SK-N-SH (cell line): ENCODE measurements around the gene CACNA2D3. TPM values are rescaled to one million over a fixed set of nuclear protein-coding genes. Genes with fewer than 3 reads are reported as not detected.

Experiments used
- CTCF ChIA-PET: fragments of 300-600, 350-600 bp; formaldehyde crosslinking; extraction: SDS; loops from one replicate; lab custom pipeline; 2021; lab: Yijun Ruan, JAX
- POLR2A ChIA-PET: fragments of 350-600 bp; sonication (Branson Sonifier 250); formaldehyde crosslinking; extraction: SDS; loops from one replicate; lab custom pipeline; 2020; ENCODE audit warnings: antibody characterized with exemption, inconsistent platforms; lab: Yijun Ruan, JAX
- DNase-seq: peaks from one replicate; pipeline ENCODE4 v3.0.0; 2012
- H2AFZ ChIP-seq: fragments of 200-600 bp; sonication (generic); 2 replicates; pipeline ENCODE4 v1.8.1; 2016; ENCODE audit warnings: antibody characterized with exemption, mild to moderate bottlenecking, low read depth
- H3F3A ChIP-seq: fragments of 200-600 bp; sonication (generic); replicated peaks from 2 replicates; pipeline ENCODE3; 2016; ENCODE audit warnings: antibody characterized with exemption, mild to moderate bottlenecking; ENCODE audit not compliant: insufficient read depth
- H3K27ac ChIP-seq, 2 experiments: fragments of 200-500 bp in 1 of 2; fragments of 200-600 bp in 1 of 2; sonication (Bioruptor generic) in 1 of 2; sonication (generic), shearing (Covaris generic) in 1 of 2; 2 replicates each; pipeline versions ENCODE4 v1.5.1 to v1.6.1; 2014 to 2016; ENCODE audit warnings: low read depth in 2 of 2, inconsistent platforms in 1 of 2, low read length in 1 of 2, mild to moderate bottlenecking in 1 of 2, mixed read lengths in 1 of 2
- H3K27me3 ChIP-seq: fragments of 200-600 bp; sonication (generic), shearing (Covaris generic); 2 replicates; pipeline ENCODE4 v1.6.1; 2016; ENCODE audit warnings: mixed run types; ENCODE audit not compliant: insufficient read depth
- H3K36me3 ChIP-seq, 2 experiments: fragments of 200-500 bp in 1 of 2; fragments of 200-600 bp in 1 of 2; sonication (Bioruptor generic) in 1 of 2; sonication (generic) in 1 of 2; replicated peaks in 1 of 2; 2 replicates each; pipeline versions ENCODE3 to v1.5.1; 2014 to 2016; ENCODE audit warnings: low read length in 1 of 2, mild to moderate bottlenecking in 1 of 2; ENCODE audit not compliant: insufficient read depth in 2 of 2, control insufficient read depth in 1 of 2
- H3K4me1 ChIP-seq, 2 experiments: fragments of 200-500 bp in 1 of 2; fragments of 200-600 bp in 1 of 2; sonication (Bioruptor generic) in 1 of 2; sonication (generic), shearing (Covaris generic) in 1 of 2; 2 replicates each; pipeline versions ENCODE4 v1.5.1 to v1.6.1; 2014 to 2016; ENCODE audit warnings: low read depth in 1 of 2, low read length in 1 of 2, mixed run types in 1 of 2; ENCODE audit not compliant: insufficient read depth in 2 of 2, control insufficient read depth in 1 of 2
- H3K4me2 ChIP-seq: fragments of 200-600 bp; sonication (generic), shearing (Covaris generic); 2 replicates; pipeline ENCODE4 v1.6.1; 2017; ENCODE audit warnings: mixed run types
- H3K4me3 ChIP-seq, 2 experiments: fragments of 200-500 bp in 1 of 2; fragments of 200-600 bp in 1 of 2; sonication (Bioruptor generic) in 1 of 2; sonication (generic), shearing (Covaris generic) in 1 of 2; 2 replicates each; pipeline versions ENCODE4 v1.5.1 to v1.8.1; 2014 to 2016; ENCODE audit warnings: low read depth in 2 of 2, inconsistent platforms in 1 of 2, low read length in 1 of 2, mild to moderate bottlenecking in 1 of 2, mixed read lengths in 1 of 2, moderate library complexity in 1 of 2
- H3K79me2 ChIP-seq: fragments of 200-600 bp; sonication (generic); 2 replicates; pipeline ENCODE4 v1.8.1; 2017; ENCODE audit warnings: mild to moderate bottlenecking; ENCODE audit not compliant: insufficient read depth
- H3K9ac ChIP-seq: fragments of 200-600 bp; sonication (generic); 2 replicates; pipeline ENCODE4 v1.6.1; 2017; ENCODE audit warnings: mixed run types
- H3K9me2 ChIP-seq: fragments of 200-600 bp; sonication (generic); 2 replicates; pipeline ENCODE4 v1.6.1; 2017; ENCODE audit warnings: mixed run types
- H3K9me3 ChIP-seq: fragments of 200-600 bp; sonication (generic); 2 replicates; pipeline ENCODE4 v1.6.1; 2017; ENCODE audit warnings: mixed run types, mild to moderate bottlenecking, moderate library complexity
- H4K20me1 ChIP-seq: fragments of 200-600 bp; sonication (generic); 2 replicates; pipeline ENCODE4 v1.6.1; 2017; ENCODE audit warnings: mild to moderate bottlenecking, mixed run types; ENCODE audit not compliant: insufficient read depth
- CHD2 ChIP-seq: fragments of 150-350 bp; IDR thresholded peaks from 2 replicates; pipeline ENCODE4 v1.6.1; 2018; ENCODE audit warnings: low read length; ENCODE audit not compliant: partially characterized antibody
- ELF1 ChIP-seq: IDR thresholded peaks from 2 replicates; pipeline ENCODE4 v1.4.0; 2012
- EP300 ChIP-seq, 2 experiments: IDR thresholded peaks; 2 replicates each; pipeline versions ENCODE4 v1.4.0 to v1.6.1; 2012; ENCODE audit warnings: borderline replicate concordance in 1 of 2, low read depth in 1 of 2, low read length in 1 of 2
- FOXJ3 ChIP-seq: sonication (generic); formaldehyde crosslinking; IDR thresholded peaks from 2 replicates; pipeline ENCODE4 v1.5.1; 2020; ENCODE audit warnings: mild to moderate bottlenecking, missing genetic modification reagents
- JUND ChIP-seq: IDR thresholded peaks from 2 replicates; pipeline ENCODE4 v1.4.0; 2012
- MXI1 ChIP-seq: IDR thresholded peaks from 2 replicates; pipeline ENCODE4 v1.6.1; 2012; ENCODE audit warnings: mild to moderate bottlenecking, low read depth, low read length, improper control_type of control experiment
- NFIC ChIP-seq: IDR thresholded peaks from 2 replicates; pipeline ENCODE4 v1.4.0; 2012; ENCODE audit warnings: borderline replicate concordance
- POLR2AphosphoS5 ChIP-seq: IDR thresholded peaks from 2 replicates; pipeline ENCODE4 v1.6.1; 2012; ENCODE audit warnings: low read depth, low read length
- RAD21 ChIP-seq: IDR thresholded peaks from 2 replicates; pipeline ENCODE4 v1.6.1; 2012; ENCODE audit warnings: mild to moderate bottlenecking, low read length
- RCOR1 ChIP-seq: fragments of 150-350 bp; IDR thresholded peaks from 2 replicates; pipeline ENCODE4 v1.6.1; 2017; ENCODE audit warnings: antibody characterized with exemption, low read length
- RFX5 ChIP-seq: IDR thresholded peaks from 2 replicates; pipeline ENCODE4 v1.6.1; 2012; ENCODE audit warnings: mild to moderate bottlenecking, improper control_type of control experiment, low read length
- RXRA ChIP-seq: IDR thresholded peaks from 2 replicates; pipeline ENCODE4 v1.4.0; 2012; ENCODE audit warnings: low read depth, mild to moderate bottlenecking, borderline replicate concordance
- SIN3A ChIP-seq: IDR thresholded peaks from 2 replicates; pipeline ENCODE4 v1.6.1; 2012; ENCODE audit warnings: low read depth, mild to moderate bottlenecking, low read length, moderate library complexity, borderline replicate concordance
- TAF1 ChIP-seq: IDR thresholded peaks from 2 replicates; pipeline ENCODE4 v1.6.1; 2012; ENCODE audit warnings: low read depth, mild to moderate bottlenecking, low read length, moderate library complexity, borderline replicate concordance
- TCF12 ChIP-seq: IDR thresholded peaks from 2 replicates; pipeline ENCODE4 v1.4.0; 2012
- YY1 ChIP-seq: IDR thresholded peaks from 2 replicates; pipeline ENCODE4 v1.4.0; 2012; ENCODE audit warnings: low read depth, mild to moderate bottlenecking
- WGBS: methylation state at CpG from one replicate; pipeline ENCODE4 v1.1.6; 2017; ENCODE audit warnings: low lambda C conversion rate; 5-methylcytosine and 5-hydroxymethylcytosine counted together
- polyA plus RNA-seq, 3 experiments: library from polyadenylated mRNA; depleted of rRNA; stranded (reverse); fragments of >200 nt; gene quantifications; 2 replicates each; pipeline ENCODE4 v1.2.3, GENCODE V29; 2012
- TF ChIP-seq, protein P1 (sequence below): fragments of 150-350 bp; IDR thresholded peaks from 2 replicates; pipeline ENCODE4 v1.6.1; 2016; ENCODE audit warnings: mild to moderate bottlenecking, low read depth, low read length
- TF ChIP-seq, protein P2 (sequence below): fragments of 200-600 bp; sonication (generic); IDR thresholded peaks from 2 replicates; pipeline ENCODE4 v1.6.1; 2017; ENCODE audit warnings: antibody characterized with exemption, mild to moderate bottlenecking, moderate library complexity
- TF ChIP-seq, protein P3 (sequence below): fragments of 150-350 bp; IDR thresholded peaks from 2 replicates; pipeline ENCODE4 v1.6.1; 2017; ENCODE audit warnings: antibody characterized with exemption, low read length, low read depth, borderline replicate concordance

Gene CACNA2D3
- polyA plus RNA-seq, 1 of the 3 experiments (the other 2 are of a cell fraction) = 0.15 TPM

DNA sequence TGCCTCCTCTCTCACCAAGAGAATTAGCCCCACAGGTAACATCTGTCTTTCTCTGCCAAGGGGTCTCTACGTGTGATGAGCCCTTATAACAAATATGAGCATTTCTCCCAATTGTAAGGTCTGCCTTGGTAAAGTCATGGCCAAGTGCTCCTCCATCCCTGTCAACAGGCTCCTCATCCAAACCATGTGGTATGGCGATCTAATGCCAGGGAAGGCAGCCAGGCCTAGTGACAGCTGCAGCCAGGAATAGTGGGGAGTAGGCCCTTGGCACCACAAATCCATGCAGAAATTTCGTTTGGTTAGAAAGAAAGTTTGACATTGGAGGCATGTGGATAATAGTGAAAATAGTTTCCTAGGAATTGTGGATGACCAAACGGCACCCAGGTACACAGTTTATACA lies 810.3 kb downstream of the CACNA2D3 start (continued):
- TF ChIP-seq TAF1 = no peak
- no peak for TF ChIP-seq NFIC
- no peak for TF ChIP-seq MXI1

DNA sequence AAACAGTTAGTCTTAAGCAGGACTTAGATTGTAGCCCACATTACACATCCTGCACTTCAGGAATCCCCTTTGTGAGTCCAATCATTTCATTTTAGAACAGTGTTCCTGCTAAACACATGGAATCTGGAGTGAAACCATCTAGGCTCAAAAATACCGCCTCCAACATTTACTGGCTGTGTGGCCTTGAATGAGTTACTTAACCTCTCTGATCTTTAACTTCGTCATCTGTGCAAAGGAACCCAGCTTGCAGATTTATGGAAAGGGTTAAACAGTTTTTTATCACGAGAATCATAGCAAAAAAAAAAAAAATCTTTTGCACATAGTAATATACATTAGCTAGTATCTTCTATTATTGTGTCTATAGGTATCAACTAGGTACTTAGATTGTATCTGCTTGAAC lies 813.5 kb downstream of the CACNA2D3 start:
- no peak overlapping the region for H2AFZ ChIP-seq
- H3K9me2 ChIP-seq = no peaks in the 10 kb centered on the region
- ChIA-PET POLR2A (no interaction called here), CTCF (interaction anchor here (0.7 kb wide), 1 partner anchor 13 kb away, joined by 3 read pairs; no protein-coding TSS in a partner anchor)
- no peak overlapping the region for H3K9ac ChIP-seq
- no peaks in the 10 kb centered on the region for H3K79me2 ChIP-seq
- no peak overlapping the region for H3K4me3 ChIP-seq
- no peaks in the 10 kb centered on the region for H3K36me3 ChIP-seq
- no peak overlapping the region for H3K27ac ChIP-seq
- no peak for DNase-seq
- no peaks in the 10 kb centered on the region for H4K20me1 ChIP-seq
- TF ChIP-seq NFIC (no peak), POLR2AphosphoS5 (no peak), MXI1 (no peak), SIN3A (no peak), FOXJ3 (CRISPR knock-in tag) (no peak), CHD2 (no peak), RFX5 (no peak), RAD21 (no peak), TCF12 (no peak), YY1 (no peak), EP300 (IDR thresholded peaks at IDR 0.05; ENCODE audit: borderline replicate concordance in 1 of 2, low read depth in 1 of 2, low read length in 1 of 2) (no peak), ELF1 (no peak), RCOR1 (no peak), JUND (no peak), RXRA (no peak)
- TF ChIP-seq, protein P1, sequence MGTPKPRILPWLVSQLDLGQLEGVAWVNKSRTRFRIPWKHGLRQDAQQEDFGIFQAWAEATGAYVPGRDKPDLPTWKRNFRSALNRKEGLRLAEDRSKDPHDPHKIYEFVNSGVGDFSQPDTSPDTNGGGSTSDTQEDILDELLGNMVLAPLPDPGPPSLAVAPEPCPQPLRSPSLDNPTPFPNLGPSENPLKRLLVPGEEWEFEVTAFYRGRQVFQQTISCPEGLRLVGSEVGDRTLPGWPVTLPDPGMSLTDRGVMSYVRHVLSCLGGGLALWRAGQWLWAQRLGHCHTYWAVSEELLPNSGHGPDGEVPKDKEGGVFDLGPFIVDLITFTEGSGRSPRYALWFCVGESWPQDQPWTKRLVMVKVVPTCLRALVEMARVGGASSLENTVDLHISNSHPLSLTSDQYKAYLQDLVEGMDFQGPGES = no peak
- TF ChIP-seq, protein P2, sequence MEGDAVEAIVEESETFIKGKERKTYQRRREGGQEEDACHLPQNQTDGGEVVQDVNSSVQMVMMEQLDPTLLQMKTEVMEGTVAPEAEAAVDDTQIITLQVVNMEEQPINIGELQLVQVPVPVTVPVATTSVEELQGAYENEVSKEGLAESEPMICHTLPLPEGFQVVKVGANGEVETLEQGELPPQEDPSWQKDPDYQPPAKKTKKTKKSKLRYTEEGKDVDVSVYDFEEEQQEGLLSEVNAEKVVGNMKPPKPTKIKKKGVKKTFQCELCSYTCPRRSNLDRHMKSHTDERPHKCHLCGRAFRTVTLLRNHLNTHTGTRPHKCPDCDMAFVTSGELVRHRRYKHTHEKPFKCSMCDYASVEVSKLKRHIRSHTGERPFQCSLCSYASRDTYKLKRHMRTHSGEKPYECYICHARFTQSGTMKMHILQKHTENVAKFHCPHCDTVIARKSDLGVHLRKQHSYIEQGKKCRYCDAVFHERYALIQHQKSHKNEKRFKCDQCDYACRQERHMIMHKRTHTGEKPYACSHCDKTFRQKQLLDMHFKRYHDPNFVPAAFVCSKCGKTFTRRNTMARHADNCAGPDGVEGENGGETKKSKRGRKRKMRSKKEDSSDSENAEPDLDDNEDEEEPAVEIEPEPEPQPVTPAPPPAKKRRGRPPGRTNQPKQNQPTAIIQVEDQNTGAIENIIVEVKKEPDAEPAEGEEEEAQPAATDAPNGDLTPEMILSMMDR = no peak
- TF ChIP-seq, protein P3, sequence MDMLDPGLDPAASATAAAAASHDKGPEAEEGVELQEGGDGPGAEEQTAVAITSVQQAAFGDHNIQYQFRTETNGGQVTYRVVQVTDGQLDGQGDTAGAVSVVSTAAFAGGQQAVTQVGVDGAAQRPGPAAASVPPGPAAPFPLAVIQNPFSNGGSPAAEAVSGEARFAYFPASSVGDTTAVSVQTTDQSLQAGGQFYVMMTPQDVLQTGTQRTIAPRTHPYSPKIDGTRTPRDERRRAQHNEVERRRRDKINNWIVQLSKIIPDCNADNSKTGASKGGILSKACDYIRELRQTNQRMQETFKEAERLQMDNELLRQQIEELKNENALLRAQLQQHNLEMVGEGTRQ = no peak
- H3F3A ChIP-seq = no peaks in the 10 kb centered on the region
- H3K9me3 ChIP-seq = no peaks in the 10 kb centered on the region
- peaks cover 0 to 4% of the 10 kb centered on the region in 2 experiments; a peak in 1 of 4 replicates for H3K4me1 ChIP-seq
- H3K4me2 ChIP-seq = no peak overlapping the region
- WGBS = 65% methylated on average over 3 of the region's 3 CpGs
- no peaks in the 10 kb centered on the region for H3K27me3 ChIP-seq
